GM12865 (cell line): Measurements from ENCODE around the gene PPP3CB.

Experiments
- DNase-seq: peaks from one replicate; pipeline ENCODE4 v3.0.0; 2010; ENCODE audit warnings: low read depth
- H3K4me3 ChIP-seq: 2 replicates; pipeline ENCODE4 v1.5.1; 2011; ENCODE audit warnings: mild to moderate bottlenecking, low read depth, low read length, control low read depth
- CTCF ChIP-seq: IDR thresholded peaks from 2 replicates; pipeline ENCODE4 v1.5.1; 2011; ENCODE audit warnings: low read length, control low read depth, low read depth, inconsistent platforms; ENCODE audit not compliant: insufficient read depth; ENCODE audit errors: missing control alignments

PPP3CB gene

GRCh38 chr10:73423309-73423708 lies 72.5 kb downstream of the PPP3CB start:
- DNase-seq, result no peak
- TF ChIP-seq CTCF, result no peak
- no peak overlapping the region for H3K4me3 ChIP-seq

GRCh38 chr10:73416571-73416970 lies 79.3 kb downstream of the PPP3CB start:
- no peak for TF ChIP-seq CTCF
- no peak for DNase-seq
- H3K4me3 ChIP-seq, result no peak overlapping the region

- DNase-seq, result no peak
- H3K4me3 ChIP-seq, result peak overlapping the region; percentile 97
- TF ChIP-seq CTCF, result no peak
These were observed 81.4 kb downstream of the PPP3CB start for GRCh38 chr10:73414230-73414945.

DNA sequence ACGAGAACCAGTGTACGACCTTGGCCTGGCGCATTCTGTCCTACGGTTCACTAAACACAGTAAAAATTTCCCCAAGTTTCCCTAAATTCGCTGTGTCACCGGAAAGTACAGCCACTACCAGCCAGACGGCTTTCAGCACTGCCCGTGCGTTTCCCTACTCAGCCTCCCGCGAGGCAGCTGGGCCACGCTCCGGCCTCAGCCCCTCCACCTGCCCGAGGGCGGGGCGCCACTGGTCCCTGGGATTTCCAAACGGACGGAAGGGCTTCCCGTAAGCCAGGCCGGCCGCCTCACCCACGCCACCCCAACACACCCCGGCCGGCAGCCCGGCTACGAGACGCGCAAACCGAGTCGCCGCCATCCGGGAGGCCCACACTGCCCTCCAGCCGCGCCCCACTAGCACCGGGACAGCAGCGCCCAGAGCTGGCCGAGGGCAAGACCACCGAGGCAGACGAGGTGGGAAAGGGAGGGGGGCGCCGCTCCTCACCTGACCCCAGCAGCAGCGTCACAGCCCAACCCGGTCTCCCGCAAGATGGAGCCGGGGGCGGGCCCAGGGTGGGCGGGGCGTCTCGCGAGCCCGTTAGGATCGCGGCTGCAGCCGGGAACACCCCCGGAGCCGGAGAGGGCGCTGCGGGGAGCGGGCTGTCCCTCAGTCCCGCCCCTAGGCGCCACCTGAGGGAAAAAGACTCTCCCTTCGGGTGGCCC lies 82.1 kb downstream of the PPP3CB start, which contains the start of gene ANXA7:
TSS of gene ANXA7 (minus strand) at position 531 of the 702 bp plus-strand sequence. CDS start 13,202 bp downstream, outside the sequence.
- H3K4me3 ChIP-seq, result peak within 1 kb of the TSS; percentile 97
- DNase-seq, result peak; percentile 93
- TF ChIP-seq CTCF, result peak; percentile 8

GRCh38 chr10:73413108-73413527 lies 82.7 kb downstream of the PPP3CB start:
- TF ChIP-seq CTCF, result no peak
- peak overlapping the region; percentile 97 for H3K4me3 ChIP-seq
- DNase-seq, result peak; percentile 81

DNA sequence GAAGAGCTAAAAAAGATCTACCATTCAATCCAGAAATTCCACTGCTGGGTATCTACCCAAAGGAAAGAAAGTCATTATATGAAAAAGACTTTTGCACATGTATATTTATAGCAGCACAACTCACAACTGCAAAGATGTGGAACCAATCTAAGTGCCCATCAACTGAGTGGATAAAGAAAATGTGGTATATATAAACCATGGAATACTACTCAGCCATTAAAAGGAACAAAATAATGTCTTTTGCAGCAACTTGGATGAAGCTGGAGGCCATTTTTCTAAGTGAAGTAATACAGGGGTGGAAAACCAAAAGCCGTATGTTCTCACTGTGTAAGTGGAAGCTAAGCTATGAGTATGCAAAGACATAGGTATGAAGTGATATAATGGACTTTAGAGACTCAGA lies 84.9 kb downstream of the PPP3CB start:
- TF ChIP-seq CTCF, result no peak
- H3K4me3 ChIP-seq, result no peak overlapping the region
- DNase-seq, result no peak
